HG03045 (cell line): ENCODE data around the gene MAP3K20.
A peak's percentile ranks its signal among the peaks of the same experiment; 100 is the strongest.
"Not testable (repeated sequence)": the region's sequence is repeated elsewhere in the genome, so short reads cannot be mapped to it uniquely, and the experiment has no call there.

Source experiments
- ATAC-seq: cut with Tn5 transposase; IDR thresholded peaks from one replicate; pipeline ENCODE4 v1.9.1; 2021; ENCODE audit warnings: mild to moderate bottlenecking, moderate library complexity; ENCODE audit not compliant: unreplicated experiment

MAP3K20 gene

GRCh38 chr2:173086518-173087213, 11.0 kb downstream of the MAP3K20 start:
- no peak for ATAC-seq

DNA sequence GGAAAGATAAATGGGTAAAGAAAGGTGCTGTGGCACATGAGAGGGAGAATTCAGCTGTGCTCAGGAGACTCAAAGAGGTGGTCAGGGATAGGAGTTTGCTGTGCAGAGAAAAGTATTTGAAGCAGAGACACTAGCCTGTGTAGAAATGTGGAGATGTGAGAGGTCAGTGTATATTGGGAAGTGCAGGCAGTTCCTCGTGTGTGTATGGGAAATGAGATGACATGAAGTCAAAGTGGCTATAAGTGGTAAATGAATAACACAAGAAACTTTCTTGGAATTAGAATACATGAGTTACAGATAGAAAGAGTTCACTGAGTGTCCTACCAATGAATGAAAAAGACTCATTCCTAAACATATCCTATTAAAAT, 11.6 kb downstream of the MAP3K20 start:
- ATAC-seq: no peak

DNA sequence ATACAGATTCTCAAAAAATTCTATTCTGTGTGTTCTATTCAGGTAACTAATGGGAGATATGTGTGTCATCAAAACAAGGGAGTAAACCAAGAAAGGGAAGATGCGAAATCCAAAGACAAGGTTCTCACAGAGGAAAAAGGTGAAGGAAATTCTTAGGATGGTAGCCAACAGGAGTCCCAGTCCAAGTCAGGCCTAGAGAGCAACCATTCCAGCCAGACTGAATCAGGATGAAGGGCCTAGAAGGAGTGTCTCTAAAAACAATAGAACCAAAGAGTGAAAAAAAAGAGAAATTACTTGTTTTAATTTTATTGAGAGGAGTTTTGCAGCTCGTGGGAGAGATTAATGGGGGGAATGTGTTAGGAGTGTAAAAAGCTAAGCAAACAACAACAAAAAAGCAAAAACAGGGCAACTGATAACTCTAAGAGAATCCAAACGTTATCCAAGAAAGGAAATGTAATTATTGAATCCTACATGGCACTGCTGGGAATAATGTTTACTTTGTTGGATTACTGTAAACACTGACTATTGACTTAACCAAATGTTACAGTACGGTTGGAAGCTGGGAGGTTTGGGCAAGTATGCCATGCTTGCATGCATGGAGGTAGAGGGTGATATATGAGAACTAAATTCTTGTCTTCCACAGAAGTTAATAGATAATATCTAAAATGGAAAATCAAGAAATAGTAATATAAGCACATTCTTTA, 12.3 kb downstream of the MAP3K20 start:
- no peak for ATAC-seq

GRCh38 chr2:173090276-173090877, 14.7 kb downstream of the MAP3K20 start:
- ATAC-seq: no peak

GRCh38 chr2:173090973-173091660, 15.5 kb downstream of the MAP3K20 start:
- no peak for ATAC-seq

- no peak for ATAC-seq
Measured at GRCh38 chr2:173091910-173092309, 16.3 kb downstream of the MAP3K20 start.

DNA sequence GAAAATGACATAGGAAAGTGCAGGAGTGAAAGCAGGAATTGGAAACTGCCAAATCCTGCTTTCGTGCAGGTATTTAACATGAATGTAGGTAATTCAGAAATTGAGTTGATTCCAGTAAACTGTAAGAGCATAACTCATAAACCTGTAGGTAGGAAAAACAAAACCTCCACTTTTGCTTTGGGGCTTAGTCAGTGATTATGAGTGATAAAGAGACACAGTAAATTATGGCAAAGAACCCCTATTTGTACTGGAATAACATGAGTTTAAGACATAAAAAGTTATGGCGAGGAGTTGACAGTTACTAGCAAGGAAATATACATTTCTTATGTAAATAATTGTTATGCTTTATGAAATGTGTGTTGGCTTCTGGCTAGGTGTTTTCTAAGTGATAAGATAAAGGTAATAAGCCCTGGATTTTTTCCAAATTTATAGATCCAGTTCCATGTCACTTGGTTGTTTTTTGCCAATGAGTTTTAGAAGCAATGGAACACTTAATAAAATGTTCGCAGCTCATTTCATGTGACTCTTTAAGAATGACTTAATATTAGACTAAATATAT, 17.3 kb downstream of the MAP3K20 start:
- no peak for ATAC-seq

DNA sequence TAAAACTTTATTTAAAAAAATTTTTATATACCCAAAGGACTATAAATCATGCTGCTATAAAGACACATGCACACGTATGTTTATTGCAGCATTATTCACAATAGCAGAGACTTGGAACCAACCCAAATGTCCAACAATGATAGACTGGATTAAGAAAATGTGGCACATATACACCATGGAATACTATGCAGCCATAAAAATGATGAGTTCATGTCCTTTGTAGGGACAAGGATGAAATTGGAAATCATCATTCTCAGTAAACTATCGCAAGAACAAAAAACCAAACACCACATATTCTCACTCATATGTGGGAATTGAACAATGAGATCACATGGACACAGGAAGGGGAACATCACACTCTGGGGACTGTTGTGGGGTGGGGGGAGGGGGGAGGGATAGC, 18.0 kb downstream of the MAP3K20 start:
- not testable (repeated sequence) for ATAC-seq

- no peak for ATAC-seq
Measured at GRCh38 chr2:173094731-173095130, 19.1 kb downstream of the MAP3K20 start.

GRCh38 chr2:173095356-173095755, 19.7 kb downstream of the MAP3K20 start:
- no peak for ATAC-seq

GRCh38 chr2:173099271-173099670, 23.6 kb downstream of the MAP3K20 start:
- no peak for ATAC-seq

- no peak for ATAC-seq
Measured at GRCh38 chr2:173099804-173100203, 24.2 kb downstream of the MAP3K20 start.

DNA sequence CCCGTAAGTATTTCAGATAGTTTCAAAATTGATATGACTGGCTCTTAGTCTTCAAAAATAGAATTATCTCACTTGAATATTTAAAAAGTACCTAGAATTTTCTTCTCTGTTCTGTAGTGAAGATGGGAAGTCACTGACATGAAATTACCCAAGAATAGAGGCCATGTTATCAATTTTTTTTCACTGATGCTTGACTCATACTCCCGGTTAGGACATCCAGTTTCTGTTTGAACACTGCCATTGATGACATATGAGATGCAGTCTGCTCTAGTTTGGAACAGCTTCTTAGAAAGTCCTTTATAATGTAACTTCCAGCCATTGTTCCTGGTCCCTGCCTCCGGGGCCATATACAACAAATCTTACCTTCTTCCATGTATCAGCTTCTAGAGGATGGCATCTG, 26.0 kb downstream of the MAP3K20 start:
- ATAC-seq: peak; percentile 75

- no peak for ATAC-seq
Measured at GRCh38 chr2:173104156-173104555, 28.5 kb downstream of the MAP3K20 start.

- ATAC-seq: no peak
Measured at GRCh38 chr2:173106959-173107628, 31.4 kb downstream of the MAP3K20 start.

GRCh38 chr2:173107629-173108022, 32.0 kb downstream of the MAP3K20 start:
- no peak for ATAC-seq

DNA sequence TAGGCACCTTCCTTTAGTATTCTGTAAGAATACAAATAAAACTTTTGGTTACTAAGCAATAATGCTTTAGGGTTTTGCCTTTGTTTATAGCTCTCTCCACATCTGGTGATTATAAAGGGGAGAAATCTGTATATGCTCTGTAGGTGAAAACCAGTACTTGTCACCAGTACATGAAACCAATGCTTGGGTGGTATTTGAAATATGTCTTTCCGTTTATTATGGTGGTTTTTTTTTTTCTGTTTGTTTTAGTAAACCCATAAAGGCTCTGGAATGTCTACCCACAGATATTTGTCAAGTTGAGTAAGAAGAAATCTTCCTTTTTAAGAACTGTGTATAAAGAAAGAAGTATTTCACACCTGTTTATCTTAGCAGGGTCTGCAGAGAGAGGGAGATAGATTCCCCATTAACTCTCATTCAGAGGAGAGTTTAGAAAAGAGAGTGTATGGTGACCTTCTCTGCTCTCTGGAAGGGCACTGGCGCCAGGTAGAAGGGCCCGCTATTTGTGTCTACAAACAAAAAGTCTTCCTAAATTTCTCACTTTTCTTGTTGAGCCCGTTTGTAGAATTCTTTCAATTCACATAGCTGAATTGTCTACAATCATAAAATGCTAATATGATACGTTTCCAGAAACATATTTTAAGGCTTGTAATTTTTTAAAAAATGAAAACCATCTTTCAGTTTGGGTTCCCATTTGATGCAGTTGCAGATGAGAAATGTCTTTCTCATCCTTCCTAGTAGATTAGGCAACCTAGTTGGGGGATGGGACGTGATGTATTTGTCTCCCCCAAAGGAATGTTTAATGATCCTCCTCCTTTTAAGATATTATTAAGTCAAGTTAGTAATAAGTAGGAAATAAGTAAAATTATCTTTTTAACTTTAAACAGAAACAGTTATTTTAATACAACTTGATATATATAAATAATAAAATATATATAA, 33.9 kb downstream of the MAP3K20 start:
- no peak for ATAC-seq

DNA sequence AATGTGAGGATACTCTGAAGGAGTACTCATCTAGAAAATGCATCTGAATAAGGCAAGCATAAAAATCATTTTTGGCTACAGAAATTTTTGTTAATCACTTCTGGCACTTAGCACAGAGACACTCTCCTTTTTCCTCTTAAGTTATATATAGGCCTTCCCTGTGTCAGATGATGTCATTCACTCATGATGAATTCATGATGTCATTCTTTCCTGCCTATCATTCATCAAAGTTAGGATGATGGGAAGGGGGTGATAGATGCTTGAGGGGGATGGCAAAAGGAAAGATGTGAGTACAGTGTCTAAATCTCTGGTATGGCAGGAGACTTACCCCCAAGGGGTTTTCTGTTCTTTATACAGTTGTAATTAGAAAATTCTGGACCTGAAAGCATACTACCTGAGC, 42.0 kb downstream of the MAP3K20 start:
- ATAC-seq: no peak

DNA sequence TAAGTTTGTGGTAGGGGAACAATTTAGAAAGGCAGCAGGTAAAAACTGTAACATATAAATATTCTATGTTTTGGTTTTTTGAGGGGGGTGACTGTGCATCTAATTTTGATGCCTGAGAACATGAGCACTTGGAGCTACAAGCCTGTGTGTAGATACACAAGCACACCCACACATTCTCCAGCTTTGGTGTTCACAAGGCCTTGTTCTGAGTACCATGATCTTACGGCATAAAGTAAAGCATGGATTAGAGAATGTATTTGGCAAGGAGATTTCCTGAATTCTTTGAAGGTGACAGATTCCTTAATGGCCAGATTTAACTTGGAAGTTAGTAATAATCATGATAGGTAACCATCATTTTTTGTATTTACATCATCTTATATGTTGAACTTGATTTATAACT, 42.7 kb downstream of the MAP3K20 start:
- ATAC-seq: no peak
